HEK293T (cell line): Measurements from ENCODE around the gene RBFOX2.

Source experiments
- CTCF ChIA-PET: fragments of 350-600 bp; formaldehyde crosslinking; extraction: SDS; loops from one replicate; lab custom pipeline; 2021; ENCODE audit warnings: antibody characterized with exemption, inconsistent platforms; lab: Yijun Ruan, JAX
- POLR2A ChIA-PET: fragments of 350-600 bp; formaldehyde crosslinking; extraction: SDS; loops from one replicate; lab custom pipeline; 2020; ENCODE audit warnings: antibody characterized with exemption, inconsistent platforms; lab: Yijun Ruan, JAX
- DNase-seq: peaks from one replicate; pipeline ENCODE4 v3.0.0; 2012; ENCODE audit warnings: mixed read lengths; ENCODE audit errors: extremely low spot score
- ARNT ChIP-seq: fragments of 450-650 bp; IDR thresholded peaks from 2 replicates; pipeline ENCODE4 v1.6.1; 2017; ENCODE audit warnings: mild to moderate bottlenecking
- BHLHE40 ChIP-seq: fragments of 450-650 bp; IDR thresholded peaks from 2 replicates; pipeline ENCODE4 v1.6.1; 2016; ENCODE audit warnings: mild to moderate bottlenecking, moderate library complexity, borderline replicate concordance
- CTBP1 ChIP-seq: fragments of 450-650 bp; IDR thresholded peaks from 2 replicates; pipeline ENCODE4 v1.6.1; 2016; ENCODE audit warnings: borderline replicate concordance
- ELF4 ChIP-seq: fragments of 450-650 bp; IDR thresholded peaks from 2 replicates; pipeline ENCODE4 v1.6.1; 2017; ENCODE audit warnings: antibody characterized with exemption
- FOXA1 ChIP-seq: fragments of 450-650 bp; IDR thresholded peaks from 2 replicates; pipeline ENCODE4 v1.6.1; 2016; ENCODE audit warnings: mild to moderate bottlenecking
- FOXK2 ChIP-seq: fragments of 450-650 bp; IDR thresholded peaks from 2 replicates; pipeline ENCODE4 v1.6.1; 2016; ENCODE audit warnings: mild to moderate bottlenecking
- FOXM1 ChIP-seq: fragments of 450-650 bp; IDR thresholded peaks from 2 replicates; pipeline ENCODE4 v1.6.1; 2017; ENCODE audit warnings: mild to moderate bottlenecking, borderline replicate concordance
- HDGF ChIP-seq: fragments of 450-650 bp; IDR thresholded peaks from 2 replicates; pipeline ENCODE4 v1.6.1; 2017; ENCODE audit warnings: antibody characterized with exemption, borderline replicate concordance
- L3MBTL2 ChIP-seq: fragments of 450-650 bp; conservative IDR thresholded peaks from 2 replicates; pipeline ENCODE4 v1.6.1; 2016; ENCODE audit warnings: mild to moderate bottlenecking
- LEF1 ChIP-seq: fragments of 450-650 bp; IDR thresholded peaks from 2 replicates; pipeline ENCODE4 v1.6.1; 2017; ENCODE audit warnings: mild to moderate bottlenecking, borderline replicate concordance
- NFRKB ChIP-seq: fragments of 450-650 bp; IDR thresholded peaks from 2 replicates; pipeline ENCODE4 v1.6.1; 2016; ENCODE audit warnings: mild to moderate bottlenecking, moderate library complexity
- PKNOX1 ChIP-seq: fragments of 450-650 bp; IDR thresholded peaks from 2 replicates; pipeline ENCODE4 v1.6.1; 2016
- SP1 ChIP-seq: fragments of 450-650 bp; IDR thresholded peaks from 2 replicates; pipeline ENCODE4 v1.6.1; 2017
- SUZ12 ChIP-seq: fragments of 450-650 bp; IDR thresholded peaks from 2 replicates; pipeline ENCODE4 v1.6.1; 2016; ENCODE audit warnings: mild to moderate bottlenecking
- TARDBP ChIP-seq: fragments of 450-650 bp; IDR thresholded peaks from 2 replicates; pipeline ENCODE4 v1.6.1; 2016
- ZNF384 ChIP-seq: fragments of 450-650 bp; IDR thresholded peaks from 2 replicates; pipeline ENCODE4 v1.6.1; 2016

The RBFOX2 gene

GRCh38 chr22:35860837-35861236 is 167.8 kb downstream of the RBFOX2 start:
- ChIA-PET CTCF (no interaction called here), POLR2A (no interaction called here)
- TF ChIP-seq TARDBP, result no peak
- no peak for TF ChIP-seq NFRKB
- no peak for TF ChIP-seq L3MBTL2
- TF ChIP-seq ZNF384, result no peak
- no peak for TF ChIP-seq HDGF
- TF ChIP-seq SP1, result no peak
- no peak for TF ChIP-seq FOXA1
- TF ChIP-seq CTBP1, result no peak
- TF ChIP-seq ARNT, result no peak
- TF ChIP-seq SUZ12, result no peak
- no peak for TF ChIP-seq BHLHE40
- TF ChIP-seq PKNOX1, result no peak
- TF ChIP-seq FOXM1, result no peak
- TF ChIP-seq FOXK2, result no peak
- no peak for TF ChIP-seq LEF1
- no peak for TF ChIP-seq ELF4
- DNase-seq, result no peak

- DNase-seq, result no peak
- TF ChIP-seq PKNOX1, result no peak
- no peak for TF ChIP-seq TARDBP
- ChIA-PET POLR2A (no interaction called here), CTCF (interaction anchor here (0.6 kb wide), 1 partner anchor 538 kb away, joined by 3 read pairs; no protein-coding TSS in a partner anchor)
These were observed 168.4 kb downstream of the RBFOX2 start for GRCh38 chr22:35860087-35860733.

- DNase-seq, result no peak
- ChIA-PET CTCF (no interaction called here), POLR2A (no interaction called here)
- TF ChIP-seq CTBP1 (no peak), PKNOX1 (no peak)
These were observed 174.3 kb downstream of the RBFOX2 start for GRCh38 chr22:35854334-35854733.

- POLR2A ChIA-PET, result no interaction called here
- CTCF ChIA-PET, result no interaction called here
- no peak for TF ChIP-seq SUZ12
- no peak for TF ChIP-seq CTBP1
- TF ChIP-seq ELF4, result no peak
- no peak for TF ChIP-seq PKNOX1
- no peak for TF ChIP-seq BHLHE40
- no peak for TF ChIP-seq FOXM1
- no peak for TF ChIP-seq HDGF
- no peak for TF ChIP-seq ARNT
- TF ChIP-seq FOXA1, result no peak
- no peak for TF ChIP-seq LEF1
- TF ChIP-seq SP1, result no peak
- TF ChIP-seq NFRKB, result no peak
- TF ChIP-seq FOXK2, result no peak
- no peak for TF ChIP-seq L3MBTL2
- no peak for TF ChIP-seq ZNF384
- no peak for TF ChIP-seq TARDBP
- no peak for DNase-seq
These were observed 176.5 kb downstream of the RBFOX2 start for GRCh38 chr22:35852076-35852475.

GRCh38 chr22:35850831-35851230 is 177.8 kb downstream of the RBFOX2 start:
- POLR2A ChIA-PET, result no interaction called here
- CTCF ChIA-PET, result no interaction called here

More at GRCh38 chr22:35850831-35851230, 177.8 kb downstream of the RBFOX2 start:
- TF ChIP-seq ZNF384, result no peak
- no peak for TF ChIP-seq HDGF
- TF ChIP-seq CTBP1, result no peak
- TF ChIP-seq PKNOX1, result no peak
- no peak for TF ChIP-seq SP1
- no peak for TF ChIP-seq SUZ12
- TF ChIP-seq FOXA1, result no peak
- no peak for TF ChIP-seq NFRKB
- TF ChIP-seq BHLHE40, result no peak
- TF ChIP-seq LEF1, result no peak
- TF ChIP-seq L3MBTL2, result no peak
- TF ChIP-seq TARDBP, result no peak
- no peak for TF ChIP-seq FOXK2
- no peak for DNase-seq
